Stimulated activated CD4-positive, alpha-beta T cell treated with anti-CD3 and anti-CD28 coated beads, Interleukin-2, amount 100 ng/mL, for 48 hours (primary cell): ENCODE results near the gene TMEM151B.

Experiments
- DNase-seq, 2 donors: peaks; one replicate each; pipeline ENCODE4 v3.0.0-alpha.2; 2020

Gene TMEM151B

DNA sequence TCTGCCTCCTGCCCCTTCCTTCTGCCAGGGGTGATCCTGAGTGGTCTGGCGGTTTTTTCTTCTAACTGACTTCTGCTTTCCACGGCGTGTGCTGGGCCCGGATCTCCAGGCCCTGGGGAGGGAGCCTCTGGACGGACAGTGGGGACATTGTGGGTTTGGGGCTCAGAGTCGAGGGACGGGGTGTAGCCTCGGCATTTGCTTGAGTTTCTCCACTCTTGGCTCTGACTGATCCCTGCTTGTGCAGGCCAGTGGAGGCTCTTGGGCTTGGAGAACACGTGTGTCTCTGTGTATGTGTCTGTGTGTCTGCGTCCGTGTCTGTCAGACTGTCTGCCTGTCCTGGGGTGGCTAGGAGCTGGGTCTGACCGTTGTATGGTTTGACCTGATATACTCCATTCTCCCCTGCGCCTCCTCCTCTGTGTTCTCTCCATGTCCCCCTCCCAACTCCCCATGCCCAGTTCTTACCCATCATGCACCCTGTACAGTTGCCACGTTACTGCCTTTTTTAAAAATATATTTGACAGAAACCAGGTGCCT, 36.6 kb upstream of the TMEM151B start:
- DNase-seq, result no peak

DNA sequence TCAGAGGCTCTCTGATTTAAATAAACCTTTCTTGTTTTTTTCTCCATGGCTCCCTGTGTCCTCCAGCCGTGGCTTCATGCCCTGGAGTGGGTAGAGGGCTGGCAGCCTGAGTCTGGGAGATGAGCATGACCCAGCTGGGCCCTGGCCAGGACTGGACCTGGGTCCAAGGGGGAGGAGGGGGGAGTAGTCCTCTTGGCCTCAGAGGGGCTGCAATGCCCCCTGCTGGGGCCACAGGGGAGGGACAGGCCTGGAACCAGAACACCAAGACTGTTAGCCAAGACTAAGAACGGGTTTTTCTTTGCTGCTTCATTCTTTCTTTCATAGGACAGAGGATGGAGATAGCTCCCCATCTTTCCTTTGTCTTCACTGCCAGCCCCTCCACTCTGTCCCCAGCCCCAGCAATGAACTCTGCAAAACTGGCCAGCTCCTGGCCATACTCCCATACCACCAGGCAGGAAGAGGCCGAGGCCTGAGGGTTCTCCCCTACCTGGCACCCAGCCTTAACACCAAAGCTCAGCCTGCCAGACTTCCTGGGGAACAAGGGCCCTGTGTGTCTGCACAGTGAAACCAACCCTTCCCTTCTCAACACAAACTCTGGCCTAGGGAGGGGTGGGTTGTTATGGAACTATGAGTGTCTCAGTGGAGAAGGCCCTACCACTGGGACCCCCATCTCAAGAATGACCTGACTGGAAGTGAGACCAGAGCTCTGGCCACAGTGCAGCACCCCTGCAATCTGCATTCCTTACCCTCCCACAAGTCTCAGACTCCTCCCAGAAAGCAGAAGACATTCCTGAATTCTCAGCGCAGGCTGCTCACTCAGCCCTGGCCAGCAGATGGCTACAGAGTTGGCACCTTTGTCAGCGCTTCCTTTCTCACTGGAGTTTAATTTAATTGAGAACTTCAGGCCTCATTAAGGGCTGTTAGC, 35.9 kb upstream of the TMEM151B start:
- no peak for DNase-seq

DNA sequence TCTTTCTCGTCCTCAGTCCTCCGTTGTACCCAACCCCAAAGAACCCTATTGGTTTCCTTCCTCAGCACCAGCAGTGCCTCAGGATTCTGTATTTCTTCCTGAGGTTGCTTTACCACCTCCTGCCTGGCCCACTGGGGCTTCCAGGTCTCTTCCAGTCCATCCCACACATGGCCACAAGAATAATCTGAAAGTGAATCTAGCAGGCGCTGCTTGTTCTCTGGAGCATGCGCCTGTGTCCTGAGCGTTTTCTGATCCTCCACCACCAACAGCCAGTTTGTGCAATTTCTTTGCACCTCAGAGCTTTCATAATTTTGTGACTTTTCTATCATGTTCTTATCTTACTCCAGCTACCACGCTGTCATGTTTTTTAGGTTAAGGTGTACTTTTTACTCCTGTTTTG, 35.0 kb upstream of the TMEM151B start:
- DNase-seq, result no peak

DNA sequence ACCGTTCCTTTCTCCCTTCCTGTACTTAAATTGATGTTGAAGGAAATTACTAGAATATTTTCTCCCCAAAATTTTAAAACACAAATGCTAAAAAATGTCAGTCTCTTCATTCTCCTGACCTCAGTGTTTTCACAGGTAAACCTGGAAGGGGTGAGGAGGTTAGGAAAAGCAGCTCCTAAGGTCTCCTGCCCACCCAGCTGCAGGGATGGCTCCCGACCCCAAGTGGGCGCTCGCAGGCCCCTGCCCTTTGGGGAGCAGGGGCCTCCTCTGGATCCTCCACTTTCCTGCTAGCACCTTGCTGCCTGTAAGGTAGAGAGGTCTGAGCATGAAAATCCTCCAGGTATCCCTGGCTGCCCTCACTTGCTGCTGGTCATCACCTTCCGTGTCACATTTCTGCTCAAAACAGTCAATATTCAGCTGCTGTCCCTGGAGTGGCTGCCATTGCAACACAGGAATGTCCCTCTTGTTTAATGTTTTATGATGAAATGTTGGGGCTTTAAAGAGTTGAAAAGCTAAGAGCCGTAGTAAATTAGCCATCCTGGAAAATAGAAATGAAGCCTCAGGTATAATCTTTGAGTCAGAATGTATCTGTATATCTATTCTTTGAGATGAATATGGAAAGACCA, 34.2 kb upstream of the TMEM151B start:
- no peak for DNase-seq

- peak; percentile 49 to 51 for DNase-seq
These were observed 33.0 kb upstream of the TMEM151B start for GRCh38 chr6:44237021-44237812.

- peak; percentile 75 to 78 for DNase-seq
These were observed 32.3 kb upstream of the TMEM151B start for GRCh38 chr6:44237813-44238433.

- no peak for DNase-seq
These were observed 31.4 kb upstream of the TMEM151B start for GRCh38 chr6:44238687-44239350.

DNA sequence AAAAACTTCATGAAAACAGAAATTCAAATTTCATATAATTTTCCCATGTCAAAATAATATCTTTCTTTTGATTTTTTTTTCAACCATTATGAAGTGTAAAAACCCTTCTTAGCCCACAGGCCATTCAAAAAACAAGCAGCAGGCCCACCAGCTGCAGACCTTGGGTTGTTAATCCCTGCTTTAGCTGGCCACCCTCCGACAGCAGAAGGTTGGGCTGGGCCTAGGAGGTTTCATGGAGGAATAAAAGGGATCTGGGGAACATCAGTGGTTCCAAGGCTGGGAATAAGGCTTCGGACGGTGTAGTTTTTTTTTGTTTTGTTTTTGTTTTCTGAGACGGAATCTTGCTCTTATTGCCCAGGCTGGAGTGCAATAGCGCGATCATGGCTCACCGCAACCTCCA, 26.9 kb upstream of the TMEM151B start:
- DNase-seq, result no peak

GRCh38 chr6:44245391-44245911, 24.8 kb upstream of the TMEM151B start:
- no peak for DNase-seq

GRCh38 chr6:44245912-44246662, 24.2 kb upstream of the TMEM151B start:
- DNase-seq, result peak; percentile 84 to 85

GRCh38 chr6:44246663-44247337, 23.4 kb upstream of the TMEM151B start, which contains the start of gene HSP90AB1:
TSS of gene HSP90AB1 (plus strand) at chr6:44247101. CDS start at chr6:44248630, 1,529 bp downstream.
- peak; percentile 91 to 95 for DNase-seq

DNA sequence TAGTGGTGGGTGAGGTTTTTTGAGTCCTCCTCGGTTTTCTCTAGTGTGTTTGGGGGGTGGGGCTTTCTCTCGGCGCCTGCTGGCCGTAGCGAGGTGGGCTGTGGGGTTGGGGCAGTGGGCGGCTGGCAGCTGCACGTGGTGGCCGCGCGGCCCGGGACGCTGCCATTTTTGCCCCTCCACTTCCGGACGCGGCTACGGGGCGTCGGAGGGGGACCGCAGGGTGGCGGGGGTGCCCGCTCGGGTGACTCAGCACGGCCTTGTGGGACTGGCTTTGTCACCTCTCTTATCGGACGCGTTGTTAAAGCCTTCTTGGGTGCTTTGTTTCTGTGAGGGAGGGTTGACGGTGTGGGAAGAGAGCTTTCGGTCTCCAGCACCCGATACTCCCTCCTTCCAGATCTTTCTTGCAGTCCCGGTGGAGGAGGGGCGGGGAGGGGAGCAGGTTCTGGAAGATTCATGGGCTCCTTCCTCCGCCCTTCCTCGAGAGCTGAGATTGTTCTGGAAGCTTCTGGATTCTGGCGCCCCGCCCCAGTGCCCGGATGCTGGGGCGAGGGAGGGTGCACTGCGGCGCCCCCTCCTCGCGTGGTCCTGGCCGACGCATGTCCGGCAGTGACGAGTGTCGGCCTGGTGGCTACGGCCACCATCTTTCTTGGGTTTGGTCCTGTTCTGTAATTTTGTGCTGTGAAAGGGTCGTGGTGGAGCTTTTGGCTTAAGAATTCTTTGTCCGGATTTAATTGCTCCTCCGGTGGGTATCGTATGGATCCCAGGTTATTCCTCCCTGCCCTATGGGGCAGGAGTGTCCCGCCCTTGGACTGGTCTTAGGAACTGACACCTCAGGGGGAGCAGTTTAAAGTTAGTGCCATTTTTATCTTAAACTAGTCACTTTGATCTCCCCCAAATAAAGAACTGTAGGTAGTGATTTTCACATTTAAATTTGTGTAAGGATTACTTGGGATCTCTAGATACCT, 22.6 kb upstream of the TMEM151B start:
- peak; percentile 76 to 86 for DNase-seq

DNA sequence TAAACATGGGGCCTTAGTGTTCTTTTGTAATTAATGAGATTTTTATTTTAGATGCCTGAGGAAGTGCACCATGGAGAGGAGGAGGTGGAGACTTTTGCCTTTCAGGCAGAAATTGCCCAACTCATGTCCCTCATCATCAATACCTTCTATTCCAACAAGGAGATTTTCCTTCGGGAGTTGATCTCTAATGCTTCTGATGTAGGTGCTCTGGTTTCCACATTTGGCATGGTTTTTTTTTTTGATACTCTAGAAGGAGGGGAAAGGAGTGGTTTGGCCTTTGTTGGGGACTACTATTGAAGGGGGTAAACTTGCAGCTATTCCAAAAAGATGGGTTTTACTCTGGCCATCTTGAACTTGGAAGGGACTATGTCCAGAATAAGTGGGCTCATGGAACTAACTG, 21.7 kb upstream of the TMEM151B start:
- DNase-seq, result no peak

DNA sequence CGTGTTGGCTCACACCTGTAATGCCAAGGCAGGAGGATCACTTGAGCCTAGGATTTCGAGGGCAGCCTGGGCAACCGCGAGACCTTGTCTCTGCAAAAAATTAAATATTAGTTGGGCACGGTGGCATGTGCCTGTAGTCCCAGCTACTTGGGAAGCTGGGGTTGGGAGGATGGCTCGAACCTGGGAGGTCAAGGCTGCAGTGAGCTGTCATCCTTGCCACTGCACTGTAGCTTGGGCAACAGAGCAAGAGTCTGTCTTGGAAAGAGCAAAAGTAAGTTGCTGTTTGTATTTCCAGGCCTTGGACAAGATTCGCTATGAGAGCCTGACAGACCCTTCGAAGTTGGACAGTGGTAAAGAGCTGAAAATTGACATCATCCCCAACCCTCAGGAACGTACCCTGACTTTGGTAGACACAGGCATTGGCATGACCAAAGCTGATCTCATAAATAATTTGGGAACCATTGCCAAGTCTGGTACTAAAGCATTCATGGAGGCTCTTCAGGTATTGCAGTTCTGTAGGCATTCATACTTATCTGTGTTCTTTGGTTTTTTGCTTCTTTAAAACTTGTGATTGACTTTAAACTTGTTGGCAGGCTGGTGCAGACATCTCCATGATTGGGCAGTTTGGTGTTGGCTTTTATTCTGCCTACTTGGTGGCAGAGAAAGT, 21.0 kb upstream of the TMEM151B start:
- no peak for DNase-seq

DNA sequence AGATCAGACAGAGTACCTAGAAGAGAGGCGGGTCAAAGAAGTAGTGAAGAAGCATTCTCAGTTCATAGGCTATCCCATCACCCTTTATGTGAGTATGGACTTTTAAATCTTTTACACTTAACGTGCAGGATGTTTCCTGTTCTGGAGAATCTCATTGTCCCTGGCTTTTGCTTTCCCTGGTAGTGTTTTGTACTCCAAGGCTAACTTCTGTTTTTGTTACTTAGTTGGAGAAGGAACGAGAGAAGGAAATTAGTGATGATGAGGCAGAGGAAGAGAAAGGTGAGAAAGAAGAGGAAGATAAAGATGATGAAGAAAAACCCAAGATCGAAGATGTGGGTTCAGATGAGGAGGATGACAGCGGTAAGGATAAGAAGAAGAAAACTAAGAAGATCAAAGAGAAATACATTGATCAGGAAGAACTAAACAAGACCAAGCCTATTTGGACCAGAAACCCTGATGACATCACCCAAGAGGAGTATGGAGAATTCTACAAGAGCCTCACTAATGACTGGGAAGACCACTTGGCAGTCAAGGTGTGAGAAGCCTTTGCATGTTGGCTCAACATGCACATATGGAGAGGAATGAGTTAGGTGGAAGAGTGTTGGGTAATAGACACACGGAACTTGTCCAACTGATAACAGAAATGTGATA, 20.1 kb upstream of the TMEM151B start:
- no peak for DNase-seq

- DNase-seq, result no peak
These were observed 19.5 kb upstream of the TMEM151B start for GRCh38 chr6:44250718-44251123.

DNA sequence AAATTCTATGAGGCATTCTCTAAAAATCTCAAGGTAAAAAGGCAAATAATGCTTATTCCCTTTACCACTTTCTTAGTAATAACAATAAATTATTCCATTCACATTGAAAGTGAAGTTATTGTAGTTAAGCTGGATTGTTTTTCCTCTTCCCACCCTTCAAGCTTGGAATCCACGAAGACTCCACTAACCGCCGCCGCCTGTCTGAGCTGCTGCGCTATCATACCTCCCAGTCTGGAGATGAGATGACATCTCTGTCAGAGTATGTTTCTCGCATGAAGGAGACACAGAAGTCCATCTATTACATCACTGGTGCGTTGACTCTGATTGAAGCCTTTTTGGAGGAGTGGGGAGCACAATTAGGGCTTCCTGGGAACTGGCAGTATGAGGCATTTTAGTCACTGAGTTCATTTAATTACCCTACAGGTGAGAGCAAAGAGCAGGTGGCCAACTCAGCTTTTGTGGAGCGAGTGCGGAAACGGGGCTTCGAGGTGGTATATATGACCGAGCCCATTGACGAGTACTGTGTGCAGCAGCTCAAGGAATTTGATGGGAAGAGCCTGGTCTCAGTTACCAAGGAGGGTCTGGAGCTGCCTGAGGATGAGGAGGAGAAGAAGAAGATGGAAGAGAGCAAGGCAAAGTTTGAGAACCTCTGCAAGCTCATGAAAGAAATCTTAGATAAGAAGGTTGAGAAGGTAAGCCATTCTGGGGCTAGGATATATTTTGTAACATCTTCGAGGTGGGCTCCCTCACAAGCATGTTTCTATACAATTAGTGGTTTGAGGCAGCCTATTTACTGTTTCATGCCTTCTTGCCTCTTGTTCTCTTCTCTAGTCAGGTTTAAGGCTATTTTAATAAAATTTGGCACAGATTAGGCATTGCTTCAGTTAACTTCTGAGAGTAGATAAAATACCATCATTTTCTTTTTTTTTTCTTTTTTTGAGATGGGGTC, 18.4 kb upstream of the TMEM151B start:
- no peak for DNase-seq
